Coronary artery (tissue), 2 donors: Measurements from ENCODE around the gene OPRL1.

Source experiments
- DNase-seq: peaks from one replicate; pipeline ENCODE4 v3.0.0-alpha.2; 2017; ENCODE audit warnings: low spot score
- H3K27ac ChIP-seq, 2 donors: fragments of 200-600 bp; sonication (generic); one replicate each; pipeline ENCODE4 v1.5.1; 2016 to 2019
- H3K4me3 ChIP-seq: fragments of 200-600 bp; sonication (generic); 2 replicates; pipeline ENCODE4 v1.5.1; 2016; ENCODE audit warnings: mild to moderate bottlenecking, moderate library complexity
- CTCF ChIP-seq: fragments of 200-600 bp; sonication (generic); IDR thresholded peaks from one replicate; pipeline ENCODE4 v1.5.1; 2019; ENCODE audit warnings: antibody characterized with exemption

Gene OPRL1

DNA sequence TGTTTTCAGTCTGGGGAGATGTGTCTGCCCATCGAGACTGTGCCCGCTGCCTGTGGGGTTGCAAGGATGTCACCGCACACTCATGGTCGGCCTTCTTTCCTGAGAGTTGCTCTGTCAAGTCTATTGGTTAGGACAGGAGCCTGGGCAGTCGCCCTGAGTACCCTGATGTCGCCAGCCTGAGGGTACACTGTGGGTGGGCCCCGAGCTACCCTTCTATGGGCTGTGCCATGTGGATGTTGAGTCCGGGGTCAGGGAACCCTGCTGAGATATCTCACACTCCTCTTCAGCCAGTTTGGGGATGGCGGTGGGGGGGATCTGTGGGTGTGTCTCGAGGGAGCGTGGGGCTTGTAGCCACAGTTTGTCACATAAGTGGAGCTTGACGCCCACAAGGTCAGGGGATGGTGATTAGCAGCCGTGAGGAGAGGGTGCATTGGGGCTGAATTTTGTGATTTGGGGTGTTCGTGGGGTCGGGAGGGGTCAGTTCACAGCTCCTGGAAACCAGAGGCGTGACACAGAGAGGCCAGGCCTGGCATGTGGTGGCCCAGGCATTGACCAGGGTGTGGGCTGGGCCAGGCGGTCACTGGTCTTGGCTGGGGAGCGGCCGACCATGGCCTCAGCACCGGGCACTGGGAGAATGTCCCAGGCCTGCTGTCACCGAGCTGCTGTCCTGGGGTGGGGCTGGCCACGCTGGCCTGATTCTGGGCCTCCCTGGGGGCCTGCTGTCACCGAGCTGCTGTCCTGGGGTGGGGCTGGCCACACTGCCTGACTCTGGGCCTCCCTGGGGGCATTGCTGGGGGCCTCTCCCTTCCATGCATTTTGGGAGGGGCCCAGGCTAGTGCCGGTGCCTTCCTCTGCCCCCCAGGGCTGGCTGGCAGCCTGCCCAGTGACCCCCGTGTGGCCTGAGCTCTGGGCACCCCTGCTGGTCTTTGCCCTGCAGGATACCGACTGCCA, 29.1 kb downstream of the OPRL1 start:
- H3K4me3 ChIP-seq: no peak overlapping the region
- no peak for DNase-seq
- TF ChIP-seq CTCF: no peak
- H3K27ac ChIP-seq: no peak overlapping the region

DNA sequence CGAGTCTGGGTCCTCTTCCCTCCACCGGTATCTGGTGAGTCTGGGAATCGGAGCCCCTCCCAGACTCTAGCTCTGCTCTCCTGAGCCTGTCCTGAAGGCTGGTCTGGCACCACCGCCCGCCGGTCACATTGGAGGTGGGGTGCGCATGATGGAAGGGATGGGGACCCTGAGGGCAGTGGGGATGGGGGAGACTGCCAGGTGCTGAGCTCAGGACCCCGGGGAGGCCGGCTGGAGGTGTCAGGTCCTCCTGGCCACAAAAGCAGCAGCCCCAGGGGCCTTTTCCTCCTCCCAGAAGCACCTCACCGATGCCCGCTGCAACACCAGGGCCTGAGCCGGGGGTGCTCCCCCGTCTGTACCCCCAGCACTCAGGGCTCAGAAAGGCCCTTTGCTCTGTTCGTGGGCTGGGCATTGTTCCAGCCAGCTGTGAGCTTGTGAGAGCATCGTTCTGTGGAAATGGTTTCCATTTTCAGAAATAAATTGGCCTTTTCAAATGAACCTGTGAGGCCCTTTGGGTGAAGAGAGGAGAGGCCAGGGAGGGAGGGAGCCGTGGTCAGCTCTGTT, 30.0 kb downstream of the OPRL1 start:
- TF ChIP-seq CTCF: no peak
- DNase-seq: no peak
- Histone ChIP-seq H3K27ac (no peak overlapping the region), H3K4me3 (no peak overlapping the region)

DNA sequence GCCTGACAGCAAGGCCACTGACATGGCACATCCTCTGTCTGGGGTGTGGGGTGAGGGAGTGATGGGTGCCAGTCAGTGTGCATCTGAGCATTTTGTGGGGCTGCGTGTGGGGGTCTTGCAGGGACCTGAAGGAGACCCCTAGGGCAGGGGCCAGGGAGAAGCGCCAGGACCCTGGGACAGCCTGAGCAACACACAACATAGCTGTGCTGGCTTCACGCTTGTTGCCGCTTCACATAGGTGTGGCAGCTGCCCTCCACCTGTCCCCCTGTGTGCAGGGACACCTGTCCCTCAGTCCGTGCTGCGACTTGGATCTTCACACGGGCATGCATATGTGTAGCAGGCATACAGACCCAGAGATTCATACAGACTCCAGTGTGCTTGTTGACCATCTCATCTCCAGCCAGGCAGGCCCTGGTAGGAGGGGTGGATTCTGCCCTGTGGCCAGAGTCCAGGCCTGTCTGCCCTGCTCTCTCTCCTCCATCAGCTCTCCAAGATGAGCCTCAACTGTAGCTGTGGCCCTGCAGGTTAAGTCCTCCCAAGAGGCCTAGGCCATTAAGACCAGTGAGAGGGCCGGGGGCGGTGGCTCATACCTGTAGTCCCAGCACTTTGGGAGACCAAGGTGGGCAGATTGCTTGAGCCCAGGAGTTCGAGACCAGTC, 30.7 kb downstream of the OPRL1 start:
- DNase-seq: no peak
- Histone ChIP-seq H3K4me3 (no peak overlapping the region), H3K27ac (no peak overlapping the region)
- TF ChIP-seq CTCF: no peak

DNA sequence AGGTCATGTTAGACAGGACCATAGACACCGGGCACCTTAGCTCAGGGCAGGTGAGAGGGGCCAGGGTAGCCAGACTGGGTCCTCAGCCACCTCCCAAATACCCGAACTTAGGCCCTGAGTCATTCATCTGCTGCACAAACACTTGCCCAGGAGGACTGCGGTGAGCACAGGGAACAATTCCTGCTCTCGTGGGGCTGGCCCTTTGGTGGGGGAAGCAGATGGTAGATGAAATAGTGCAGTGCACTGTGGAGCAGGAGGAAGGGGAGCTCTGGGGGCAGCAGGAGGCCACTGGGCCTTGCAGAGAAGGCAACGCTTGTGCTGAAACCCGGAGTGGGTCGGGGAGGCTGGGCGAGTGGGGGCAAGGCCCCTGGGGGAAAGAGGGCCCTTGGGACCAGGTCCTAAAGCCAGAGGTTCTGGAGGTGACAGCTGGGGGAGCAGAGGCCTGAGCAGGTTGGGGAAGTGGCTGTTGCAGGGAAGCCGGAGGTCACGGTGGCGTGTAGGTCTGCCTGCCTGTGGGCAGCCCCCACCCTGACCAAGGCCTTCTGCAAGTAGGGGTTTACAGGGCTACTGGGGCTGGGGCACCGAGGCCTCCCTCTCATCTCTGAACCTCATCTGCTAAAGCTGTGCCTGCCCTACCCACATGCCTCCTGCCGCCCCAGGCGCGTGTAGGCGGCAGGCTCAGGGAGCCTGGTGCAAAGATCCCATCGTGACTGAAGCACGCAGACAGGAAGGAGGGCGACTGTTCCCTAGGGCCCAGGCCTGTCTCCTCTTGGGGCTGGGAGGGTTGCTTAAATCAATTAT, 32.2 kb downstream of the OPRL1 start:
- H3K4me3 ChIP-seq: no peak overlapping the region
- TF ChIP-seq CTCF: no peak
- no peak overlapping the region for H3K27ac ChIP-seq
- DNase-seq: no peak

DNA sequence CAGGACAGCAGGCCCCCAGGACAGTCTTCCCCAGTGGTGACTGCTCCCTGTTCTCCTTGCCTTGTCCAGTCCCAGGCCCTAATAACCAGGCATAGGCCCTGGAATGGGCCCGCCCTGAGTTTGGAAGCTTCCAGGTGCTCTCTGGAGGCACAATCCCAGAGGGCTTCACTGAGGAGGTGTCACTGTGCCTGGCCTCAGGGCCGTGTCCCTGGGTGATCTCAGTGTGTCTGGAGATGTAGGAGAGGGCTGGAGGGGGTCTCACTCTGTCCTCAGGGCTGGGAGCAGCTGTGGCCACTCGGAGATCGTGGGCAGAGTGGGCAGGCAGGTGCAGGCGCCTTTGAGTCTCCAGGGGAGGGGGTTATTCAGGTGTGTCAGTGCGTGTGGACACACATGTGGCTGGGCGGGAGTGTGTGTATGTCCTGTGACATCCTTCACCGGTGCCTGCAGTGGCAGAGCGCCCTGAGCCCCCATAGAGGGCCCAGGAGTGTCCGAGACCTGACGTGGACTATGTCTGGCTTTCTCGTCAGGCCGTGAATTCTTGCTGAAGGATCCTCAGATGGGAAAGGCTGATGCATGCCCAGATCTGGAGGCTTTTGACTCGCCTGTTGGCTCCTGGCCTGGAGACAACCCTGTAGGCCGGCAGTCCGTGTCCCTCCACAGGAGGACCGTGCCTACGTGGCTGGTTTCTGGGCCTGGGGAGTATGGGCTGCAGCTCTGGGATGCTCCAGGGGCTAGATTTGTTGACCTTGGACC, 33.0 kb downstream of the OPRL1 start:
- Histone ChIP-seq H3K27ac (no peak overlapping the region), H3K4me3 (no peak overlapping the region)
- no peak for DNase-seq

More for the DNA sequence above, 33.0 kb downstream of the OPRL1 start:
- no peak for TF ChIP-seq CTCF
